Limb (tissue), 2 donors: ENCODE results near the gene MAJIN.

ENCODE experiments used
- DNase-seq, 2 donors: peaks; one replicate each; pipeline ENCODE4 v3.0.0-alpha.2; 2016; ENCODE audit errors: extremely low spot score in 2 of 2

MAJIN gene

DNA sequence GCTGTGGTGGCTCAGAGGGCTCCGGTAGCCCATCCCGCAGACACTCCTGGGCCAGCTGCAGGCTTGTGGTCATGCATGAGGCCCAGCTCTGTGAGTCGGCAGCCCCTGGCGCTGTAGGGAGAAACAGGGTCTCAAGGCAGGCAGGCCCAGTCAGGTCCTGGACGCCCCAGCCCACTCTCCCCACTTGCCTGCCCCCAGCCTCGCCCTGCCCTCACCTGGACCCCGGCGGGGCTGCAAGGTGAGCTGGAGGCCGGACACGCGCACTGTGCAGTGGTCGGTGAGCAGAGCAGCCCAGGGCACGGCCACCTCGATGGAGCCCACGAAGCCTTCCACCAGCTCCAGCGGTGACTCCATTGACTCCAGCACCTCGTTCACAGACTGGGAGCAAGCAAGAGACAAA, 57.8 kb downstream of the MAJIN start:
- DNase-seq: no peak

GRCh38 chr11:64913171-64913727, 58.7 kb downstream of the MAJIN start:
- no peak for DNase-seq

GRCh38 chr11:64911689-64912088, 60.2 kb downstream of the MAJIN start:
- DNase-seq: no peak

DNA sequence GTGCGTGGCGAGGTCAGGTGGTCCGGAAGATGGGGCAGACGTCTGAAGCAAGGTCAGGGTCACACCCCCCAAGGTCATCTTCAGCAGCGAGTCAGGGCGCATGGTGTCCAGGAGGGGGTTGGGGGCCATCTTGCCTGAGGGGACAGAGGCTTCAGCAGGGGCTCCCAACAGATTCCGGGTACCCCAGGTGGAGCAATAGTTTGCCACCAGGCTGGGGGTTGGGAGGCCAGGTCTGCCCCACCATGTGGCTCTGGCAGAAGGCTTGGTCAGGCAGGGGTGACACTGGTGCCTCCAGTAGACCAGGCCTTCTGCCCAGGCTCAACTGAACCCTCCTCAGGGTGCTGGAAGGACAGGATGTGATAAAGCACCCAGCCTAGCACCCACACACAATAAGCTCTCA, 60.8 kb downstream of the MAJIN start:
- DNase-seq: no peak

- DNase-seq: no peak
These were observed 61.3 kb downstream of the MAJIN start for GRCh38 chr11:64910451-64911093.

GRCh38 chr11:64909653-64910343, 62.1 kb downstream of the MAJIN start:
- no peak for DNase-seq

GRCh38 chr11:64908766-64909165, 63.1 kb downstream of the MAJIN start:
- no peak for DNase-seq

GRCh38 chr11:64906314-64906635, 65.6 kb downstream of the MAJIN start:
- DNase-seq: no peak

- DNase-seq: no peak
These were observed 66.2 kb downstream of the MAJIN start for GRCh38 chr11:64905516-64906313.

DNA sequence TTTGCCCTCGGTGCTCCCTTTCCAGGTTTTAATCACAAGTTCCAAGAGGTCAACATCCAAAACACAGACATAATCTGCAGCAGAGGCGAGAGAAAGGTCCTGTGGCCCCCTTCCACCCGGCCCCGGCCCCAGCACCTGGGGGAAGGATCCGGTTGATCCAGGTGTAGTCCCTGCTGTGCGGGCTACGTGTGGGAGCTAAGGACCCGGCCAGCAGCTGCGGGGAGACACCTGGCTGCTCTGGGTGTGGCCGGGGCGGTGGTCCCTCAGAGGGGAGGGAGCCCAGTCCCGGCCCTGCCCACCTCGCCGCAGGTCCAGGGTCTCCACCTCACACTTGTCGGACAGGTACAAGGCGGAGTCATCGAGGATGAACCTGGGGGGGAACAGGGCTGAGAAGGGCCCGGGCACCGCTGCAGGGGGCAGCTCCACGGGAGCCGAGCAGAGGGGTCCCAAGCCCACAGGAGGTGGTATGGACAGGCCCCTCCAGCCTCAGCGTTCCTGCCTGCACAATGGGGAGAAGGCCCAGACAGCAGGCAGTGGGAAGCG, 68.5 kb downstream of the MAJIN start:
- DNase-seq: no peak

GRCh38 chr11:64902102-64902900, 69.6 kb downstream of the MAJIN start:
- no peak for DNase-seq

GRCh38 chr11:64900774-64901173, 71.1 kb downstream of the MAJIN start:
- DNase-seq: no peak

DNA sequence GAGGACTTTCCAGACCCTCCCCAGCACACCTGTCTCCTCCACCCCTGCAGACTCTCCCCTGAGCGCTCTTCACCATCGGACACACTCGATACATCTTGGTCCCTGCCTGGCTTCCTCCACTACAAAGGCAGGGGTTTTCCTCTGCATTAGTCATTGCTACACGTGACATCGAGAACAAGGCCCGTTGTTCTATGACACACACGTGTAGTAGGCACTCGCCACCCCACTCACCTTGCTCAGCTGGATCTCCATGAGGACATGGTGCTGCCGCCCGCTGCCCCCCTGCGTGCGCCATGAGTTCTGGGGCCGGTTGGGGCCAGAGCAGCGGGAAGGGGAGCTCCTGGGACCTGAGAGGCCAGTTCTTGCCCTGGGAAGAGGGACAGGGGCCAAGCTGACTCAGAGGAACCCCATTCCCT, 71.6 kb downstream of the MAJIN start:
- no peak for DNase-seq

- no peak for DNase-seq
These were observed 73.4 kb downstream of the MAJIN start for GRCh38 chr11:64898541-64898940.

DNA sequence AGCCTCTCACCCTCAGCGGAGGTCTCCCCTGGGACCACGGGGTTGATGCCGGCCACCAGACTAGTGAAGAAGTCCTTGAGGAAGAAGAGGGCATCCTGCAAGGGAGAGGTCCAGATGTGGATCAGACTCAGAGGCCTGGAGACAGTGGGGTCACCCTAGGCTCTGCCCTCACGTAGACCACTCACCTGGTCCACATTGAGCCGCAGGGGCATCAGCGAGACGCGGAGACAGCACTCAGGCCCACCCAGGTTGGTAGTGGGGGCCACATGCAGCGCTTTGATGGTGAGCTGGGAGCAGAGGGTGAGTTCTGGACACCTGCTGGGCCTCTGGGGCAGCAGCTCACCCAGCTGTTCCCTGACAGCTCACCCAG, 73.8 kb downstream of the MAJIN start:
- DNase-seq: no peak

- no peak for DNase-seq
These were observed 74.4 kb downstream of the MAJIN start for GRCh38 chr11:64897381-64898075.

GRCh38 chr11:64896448-64897022, 75.4 kb downstream of the MAJIN start:
- DNase-seq: no peak

DNA sequence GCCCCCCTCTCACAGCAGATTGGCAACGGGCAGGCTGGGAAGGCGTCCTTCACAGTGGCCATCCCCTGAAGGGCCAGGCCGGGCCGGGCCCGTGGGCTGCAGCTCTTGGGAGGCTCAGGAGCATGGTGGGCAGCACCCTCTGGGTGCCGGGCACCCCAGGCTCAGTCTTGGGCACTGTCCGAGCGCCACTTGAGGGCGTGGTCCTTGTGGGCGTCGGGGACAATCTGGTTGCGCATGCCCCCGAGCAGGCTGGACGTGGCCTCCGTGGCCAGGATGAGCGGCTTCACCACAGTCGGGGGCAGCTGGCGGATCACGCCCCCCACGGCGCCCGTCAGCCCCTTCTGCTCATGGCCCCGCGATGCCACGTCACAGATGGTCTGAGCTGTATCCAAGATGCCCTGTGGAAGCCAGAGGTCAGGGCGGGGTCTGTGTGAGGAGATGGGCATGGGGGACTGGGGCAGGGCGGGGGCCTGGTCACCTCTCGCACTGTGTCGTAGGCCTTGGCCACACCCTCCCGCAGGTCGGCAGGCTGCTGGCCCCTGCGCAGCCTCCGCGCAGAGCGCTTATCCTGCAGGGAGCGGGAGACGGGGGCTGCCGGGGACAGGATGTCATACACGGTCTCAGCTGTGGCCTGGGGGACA, 77.0 kb downstream of the MAJIN start:
- DNase-seq: no peak

- DNase-seq: peak in 1 of 2 donors; percentile 86
These were observed 77.7 kb downstream of the MAJIN start for GRCh38 chr11:64894070-64894811.
